ENCODE measurements around the gene R3HDML. TPM values are rescaled to one million over a fixed set of nuclear protein-coding genes. Genes with fewer than 3 reads are reported as not detected.

Gene R3HDML
- total RNA-seq, 1 donor from 2014 or later, result not detected

GRCh38 chr20:44390280-44390679 is 53.4 kb downstream of the R3HDML start:
- Histone ChIP-seq H3K4me3 (no peak overlapping the region), H3K36me3 (no peaks in the 10 kb centered on the region), H3K4me1 (peaks cover 9% of the 10 kb centered on the region), H3K27me3 (ENCODE audit: low read depth) (peaks cover 13% of the 10 kb centered on the region), H3K9me3 (no peaks in the 10 kb centered on the region), H3K27ac (no peak overlapping the region)
- ATAC-seq (no peak), DNase-seq (no peak)
- intact Hi-C loops (cut with DNase I), result no loop called here
- no peak for TF ChIP-seq CTCF (IDR thresholded peaks at IDR 0.05)

- TF ChIP-seq CTCF (IDR thresholded peaks at IDR 0.05), result no peak
- ATAC-seq (no peak), DNase-seq (no peak)
- Histone ChIP-seq H3K36me3 (no peaks in the 10 kb centered on the region), H3K9me3 (no peaks in the 10 kb centered on the region), H3K4me3 (no peak overlapping the region), H3K27me3 (ENCODE audit: low read depth) (peaks cover 13% of the 10 kb centered on the region), H3K27ac (no peak overlapping the region), H3K4me1 (peaks cover 9% of the 10 kb centered on the region)
- intact Hi-C loops (cut with DNase I), result no loop called here
Observed at GRCh38 chr20:44392088-44392775, 55.4 kb downstream of the R3HDML start.

- no peaks in the 10 kb centered on the region for H3K9me3 ChIP-seq
- ATAC-seq (no peak), DNase-seq (no peak)
- no peak for TF ChIP-seq CTCF (IDR thresholded peaks at IDR 0.05)
- peaks cover 9% of the 10 kb centered on the region for H3K4me1 ChIP-seq
- peaks cover 12% of the 10 kb centered on the region for H3K27me3 ChIP-seq (ENCODE audit: low read depth)
- no peak overlapping the region for H3K27ac ChIP-seq
- no peak overlapping the region for H3K4me3 ChIP-seq
- intact Hi-C loops (cut with DNase I), result no loop called here
- H3K36me3 ChIP-seq, result no peaks in the 10 kb centered on the region
Observed at GRCh38 chr20:44392776-44393607, 56.1 kb downstream of the R3HDML start.

GRCh38 chr20:44393608-44394451 is 57.0 kb downstream of the R3HDML start:
- intact Hi-C loops (cut with DNase I), result no loop called here
- no peak overlapping the region for H3K27ac ChIP-seq

More at GRCh38 chr20:44393608-44394451, 57.0 kb downstream of the R3HDML start:
- Histone ChIP-seq H3K9me3 (no peaks in the 10 kb centered on the region), H3K27me3 (ENCODE audit: low read depth) (peaks cover 3% of the 10 kb centered on the region), H3K4me3 (no peak overlapping the region), H3K4me1 (peaks cover 2% of the 10 kb centered on the region), H3K36me3 (no peaks in the 10 kb centered on the region)
- ATAC-seq, result no peak
- DNase-seq, result no peak
- no peak for TF ChIP-seq CTCF (IDR thresholded peaks at IDR 0.05)

Measured in lower lobe of right lung (tissue), 2 donors.